ENCODE measurements around the gene UNC80.

DNA sequence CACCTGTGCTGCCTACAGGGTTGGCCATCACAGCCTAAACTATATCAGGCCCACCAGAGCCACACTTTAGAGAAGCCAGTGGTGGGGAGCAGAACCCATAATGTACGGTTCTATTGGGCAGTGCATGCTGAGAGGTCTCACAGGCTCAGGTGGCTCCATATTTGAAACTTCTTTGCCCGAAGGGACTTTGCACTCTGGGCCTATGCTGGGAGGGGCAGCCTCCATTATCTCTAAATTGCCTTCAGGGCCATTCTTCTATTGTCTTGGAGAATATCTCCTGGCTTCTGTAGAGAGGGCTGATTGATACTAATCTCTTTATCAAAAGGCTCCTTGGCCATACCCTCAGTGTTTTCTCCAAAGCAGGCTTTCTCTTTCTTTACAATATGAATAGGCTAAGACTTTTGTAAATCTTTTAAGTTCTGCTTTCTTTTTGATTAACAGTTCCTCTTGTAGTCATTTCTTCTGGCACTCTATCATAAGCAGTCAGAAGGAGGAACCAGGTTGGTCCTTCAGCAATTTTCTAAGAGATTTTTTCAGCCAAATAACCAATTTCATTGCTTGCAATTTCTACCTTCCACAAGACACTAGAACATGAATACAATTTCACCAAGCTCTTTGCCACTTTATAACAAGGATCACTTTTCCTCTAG, 275.3 kb downstream of the UNC80 start:
- TF ChIP-seq, protein P1, sequence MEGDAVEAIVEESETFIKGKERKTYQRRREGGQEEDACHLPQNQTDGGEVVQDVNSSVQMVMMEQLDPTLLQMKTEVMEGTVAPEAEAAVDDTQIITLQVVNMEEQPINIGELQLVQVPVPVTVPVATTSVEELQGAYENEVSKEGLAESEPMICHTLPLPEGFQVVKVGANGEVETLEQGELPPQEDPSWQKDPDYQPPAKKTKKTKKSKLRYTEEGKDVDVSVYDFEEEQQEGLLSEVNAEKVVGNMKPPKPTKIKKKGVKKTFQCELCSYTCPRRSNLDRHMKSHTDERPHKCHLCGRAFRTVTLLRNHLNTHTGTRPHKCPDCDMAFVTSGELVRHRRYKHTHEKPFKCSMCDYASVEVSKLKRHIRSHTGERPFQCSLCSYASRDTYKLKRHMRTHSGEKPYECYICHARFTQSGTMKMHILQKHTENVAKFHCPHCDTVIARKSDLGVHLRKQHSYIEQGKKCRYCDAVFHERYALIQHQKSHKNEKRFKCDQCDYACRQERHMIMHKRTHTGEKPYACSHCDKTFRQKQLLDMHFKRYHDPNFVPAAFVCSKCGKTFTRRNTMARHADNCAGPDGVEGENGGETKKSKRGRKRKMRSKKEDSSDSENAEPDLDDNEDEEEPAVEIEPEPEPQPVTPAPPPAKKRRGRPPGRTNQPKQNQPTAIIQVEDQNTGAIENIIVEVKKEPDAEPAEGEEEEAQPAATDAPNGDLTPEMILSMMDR (IDR thresholded peaks at IDR 0.05) = no peak
- TF ChIP-seq POLR2A (IDR thresholded peaks at IDR 0.05; ENCODE audit: low read depth) (no peak), POLR2AphosphoS5 (IDR thresholded peaks at IDR 0.05) (no peak), EP300 (IDR thresholded peaks at IDR 0.05) (no peak)
